Islet precursor cell (in vitro differentiated cells): ENCODE measurements around the gene GRIP2.

Experiments
- DNase-seq: peaks from one replicate; pipeline ENCODE4 v3.0.0-alpha.2; 2018

The GRIP2 gene

GRCh38 chr3:14463330-14464140 is 76.6 kb downstream of the GRIP2 start:
- DNase-seq: no peak

- no peak for DNase-seq
Measured at GRCh38 chr3:14462738-14463137, 77.4 kb downstream of the GRIP2 start.

- DNase-seq: peak; percentile 88
Measured at GRCh38 chr3:14461748-14462324, 78.3 kb downstream of the GRIP2 start.

- DNase-seq: no peak
Measured at GRCh38 chr3:14461006-14461747, 79.0 kb downstream of the GRIP2 start.

GRCh38 chr3:14460342-14461005 is 79.7 kb downstream of the GRIP2 start:
- no peak for DNase-seq

- no peak for DNase-seq
Measured at GRCh38 chr3:14459787-14460186, 80.4 kb downstream of the GRIP2 start.

GRCh38 chr3:14459384-14459783 is 80.8 kb downstream of the GRIP2 start:
- no peak for DNase-seq

GRCh38 chr3:14458434-14459275 is 81.5 kb downstream of the GRIP2 start:
- no peak for DNase-seq

GRCh38 chr3:14457999-14458398 is 82.1 kb downstream of the GRIP2 start:
- DNase-seq: no peak

GRCh38 chr3:14457481-14457880 is 82.7 kb downstream of the GRIP2 start:
- no peak for DNase-seq

- DNase-seq: no peak
Measured at GRCh38 chr3:14456794-14457193, 83.3 kb downstream of the GRIP2 start.

- no peak for DNase-seq
Measured at GRCh38 chr3:14455571-14456317, 84.4 kb downstream of the GRIP2 start.

- DNase-seq: no peak
Measured at GRCh38 chr3:14454639-14455310, 85.4 kb downstream of the GRIP2 start.

GRCh38 chr3:14453876-14454638 is 86.1 kb downstream of the GRIP2 start:
- DNase-seq: no peak

GRCh38 chr3:14452740-14453710 is 87.1 kb downstream of the GRIP2 start:
- DNase-seq: no peak

- DNase-seq: no peak
Measured at GRCh38 chr3:14451844-14452739, 88.0 kb downstream of the GRIP2 start.

- no peak for DNase-seq
Measured at GRCh38 chr3:14450922-14451606, 89.1 kb downstream of the GRIP2 start.
